Activated T-helper 2 cell treated with anti-CD3 and anti-CD28 coated beads, Interferon-gamma antibody, Interleukin-2, Interleukin-4, amounts not matched to agents 10 μg/mL and 5 μg/mL and 100 μg/mL, durations not matched to agents 14 hours and 24 hours and 36 hours (primary cell): Measurements from ENCODE around the gene REEP6. TPM values are rescaled to one million over a fixed set of nuclear protein-coding genes. Genes with fewer than 3 reads are reported as not detected.
"Not testable (repeated sequence)": the region's sequence is repeated elsewhere in the genome, so short reads cannot be mapped to it uniquely, and the experiment has no call there.

Source experiments
- DNase-seq: peaks from one replicate; pipeline ENCODE4 v3.0.0; 2021; ENCODE audit warnings: low spot score
- H3K27ac Mint-ChIP-seq: one replicate; pipeline ENCODE4 v1.8.0; 2021; ENCODE audit warnings: mixed read lengths
- H3K27me3 Mint-ChIP-seq: one replicate; pipeline ENCODE4 v1.8.0; 2021; ENCODE audit warnings: low read depth, mixed read lengths
- H3K36me3 Mint-ChIP-seq: one replicate; pipeline ENCODE4 v1.8.0; 2021; ENCODE audit warnings: low read depth, mixed read lengths
- H3K4me1 Mint-ChIP-seq: one replicate; pipeline ENCODE4 v1.8.0; 2021; ENCODE audit warnings: low read depth, mixed read lengths
- H3K4me3 Mint-ChIP-seq: one replicate; pipeline ENCODE4 v1.8.0; 2021; ENCODE audit warnings: low read depth, mild to moderate bottlenecking, moderate library complexity, mixed read lengths
- H3K9me3 Mint-ChIP-seq: one replicate; pipeline ENCODE4 v1.8.0; 2021; ENCODE audit warnings: mixed read lengths
- intact Hi-C: fragments of 100-400 bp; cut with micrococcal nuclease; formaldehyde crosslinking; loops from one replicate; pipeline ENCODE4 v1.15.1; 2023
- total RNA-seq: library from RNA; stranded (reverse); gene quantifications from 2 replicates; pipeline ENCODE4 v1.2.3, GENCODE V29; 2022

The REEP6 gene
- total RNA-seq, 1 donor from 2014 or later: 2.1 TPM

DNA sequence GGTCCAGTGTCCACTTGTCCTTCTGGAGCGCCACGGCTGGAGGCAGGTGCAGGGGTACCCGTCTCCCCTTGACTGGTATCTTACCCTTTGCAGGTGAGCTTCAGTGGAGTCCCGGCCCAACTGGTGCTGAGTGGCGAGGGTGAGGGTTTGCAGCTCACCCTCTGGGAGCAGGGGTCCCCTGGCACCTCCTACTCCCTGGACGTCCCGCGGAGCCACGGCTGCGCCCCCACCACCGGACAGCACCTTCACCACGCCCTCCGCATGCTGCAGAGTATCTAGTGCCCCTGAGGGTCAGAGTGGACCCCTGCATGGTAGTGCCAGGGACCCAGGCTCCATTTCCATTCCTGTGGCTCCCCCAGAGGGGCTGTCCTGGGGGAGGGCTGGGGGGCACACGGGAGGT lies 44.0 kb downstream of the REEP6 start:
- H3K4me3 Mint-ChIP-seq: no peak overlapping the region
- DNase-seq: no peak
- H3K36me3 Mint-ChIP-seq: no peaks in the 10 kb centered on the region
- no peaks in the 10 kb centered on the region for H3K9me3 Mint-ChIP-seq
- H3K27ac Mint-ChIP-seq: no peak overlapping the region
- intact Hi-C loops: no loop called here
- H3K4me1 Mint-ChIP-seq: no peaks in the 10 kb centered on the region
- H3K27me3 Mint-ChIP-seq: no peaks in the 10 kb centered on the region

GRCh38 chr19:1535699-1536098 lies 44.7 kb downstream of the REEP6 start:
- H3K9me3 Mint-ChIP-seq, H3K36me3 Mint-ChIP-seq, H3K27ac Mint-ChIP-seq, intact Hi-C loops, H3K27me3 Mint-ChIP-seq, H3K4me1 Mint-ChIP-seq, DNase-seq, H3K4me3 Mint-ChIP-seq: not testable (repeated sequence)

DNA sequence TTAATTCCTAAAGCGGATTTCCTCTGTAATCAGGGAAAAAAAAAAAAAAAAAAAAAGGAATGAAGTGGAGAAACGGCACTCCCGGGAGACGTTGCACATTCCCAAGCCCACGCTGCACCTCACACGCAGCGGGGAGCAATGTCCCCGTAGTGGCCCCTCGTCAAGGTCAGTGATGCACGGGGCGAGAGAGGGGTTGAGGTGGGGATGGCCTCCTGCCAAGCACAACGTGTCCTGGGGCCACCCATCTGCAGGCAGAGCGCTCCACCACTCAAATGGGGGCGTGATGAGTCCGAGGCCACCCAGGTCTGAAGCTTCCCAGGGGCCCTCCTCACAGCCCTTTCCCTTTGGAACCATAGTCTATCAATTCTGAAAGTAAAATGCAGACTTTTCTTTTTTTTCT lies 48.0 kb downstream of the REEP6 start:
- no peak overlapping the region for H3K4me3 Mint-ChIP-seq
- no peak overlapping the region for H3K27ac Mint-ChIP-seq
- H3K9me3 Mint-ChIP-seq: no peaks in the 10 kb centered on the region
- no peaks in the 10 kb centered on the region for H3K36me3 Mint-ChIP-seq
- peaks cover 12% of the 10 kb centered on the region for H3K27me3 Mint-ChIP-seq
- no peaks in the 10 kb centered on the region for H3K4me1 Mint-ChIP-seq
- intact Hi-C loops: no loop called here
- no peak for DNase-seq

- DNase-seq, H3K4me3 Mint-ChIP-seq, H3K36me3 Mint-ChIP-seq, H3K27ac Mint-ChIP-seq, H3K9me3 Mint-ChIP-seq, H3K4me1 Mint-ChIP-seq: not testable (repeated sequence)
- intact Hi-C loops: loop anchor here (10.0 kb wide), 1 partner anchor 225 kb away; no protein-coding TSS in a partner anchor
- peaks cover 12% of the 10 kb centered on the region for H3K27me3 Mint-ChIP-seq
Observed at GRCh38 chr19:1539749-1540148, 48.8 kb downstream of the REEP6 start.

DNA sequence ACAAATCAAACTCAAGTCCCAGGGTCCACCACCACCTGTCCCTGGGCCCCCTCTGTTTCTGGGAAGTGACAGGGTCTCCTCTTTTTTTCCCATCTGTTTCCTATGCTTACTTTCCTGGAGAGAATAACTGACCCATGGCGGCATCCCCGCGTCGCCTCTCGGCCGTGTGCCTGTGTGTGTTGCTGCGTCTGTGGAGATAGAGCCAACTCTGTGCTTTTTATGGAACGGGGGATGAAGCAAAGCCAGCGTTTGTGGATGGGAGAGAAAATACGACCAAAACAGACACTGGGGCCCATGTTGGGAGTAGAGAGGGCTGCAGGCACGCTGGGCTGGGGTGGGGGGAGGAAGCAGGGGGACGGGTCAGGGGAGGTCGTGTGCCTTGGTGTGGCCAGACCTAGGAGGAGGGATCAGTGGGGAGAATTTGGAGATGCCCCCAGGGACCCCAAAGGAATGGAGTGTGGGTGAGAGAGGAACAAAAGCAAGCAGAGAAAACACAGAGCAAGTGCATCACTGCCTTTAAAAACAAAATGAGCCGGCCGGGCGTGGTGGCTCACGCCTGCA lies 49.5 kb downstream of the REEP6 start:
- Mint-ChIP-seq H3K27ac (no peak overlapping the region), H3K9me3 (no peaks in the 10 kb centered on the region), H3K4me1 (no peaks in the 10 kb centered on the region), H3K27me3 (peaks cover 12% of the 10 kb centered on the region), H3K36me3 (no peaks in the 10 kb centered on the region), H3K4me3 (no peak overlapping the region)
- no peak for DNase-seq
- intact Hi-C loops: loop anchor here (10.0 kb wide), 1 partner anchor 224 kb away; no protein-coding TSS in a partner anchor

Other genes starting within 250 kb of the REEP6 start
- gene ATP5F1D, start 249.4 kb upstream of the REEP6 start, total RNA-seq: 233 and 240 TPM in 2 replicates
- gene MIDN, start 242.6 kb upstream of the REEP6 start, total RNA-seq: 84.7 and 85.4 TPM in 2 replicates
- 214 and 226 TPM in 2 replicates for gene CIRBP, start 221.8 kb upstream of the REEP6 start, total RNA-seq
- gene FAM174C, start 215.7 kb upstream of the REEP6 start, total RNA-seq: 91.7 and 99.4 TPM in 2 replicates
- not detected in 2 replicates for gene EFNA2, start 205.3 kb upstream of the REEP6 start, total RNA-seq
- gene NDUFS7, start 107.3 kb upstream of the REEP6 start, total RNA-seq: 88.7 and 104 TPM in 2 replicates
- 30.6 and 33.9 TPM in 2 replicates for gene GAMT, start 89.6 kb upstream of the REEP6 start, total RNA-seq
- 282 and 290 TPM in 2 replicates for gene DAZAP1, start 83.6 kb upstream of the REEP6 start, total RNA-seq
- gene RPS15, start 52.8 kb upstream of the REEP6 start, total RNA-seq: 1,450 and 1,471 TPM in 2 replicates
- gene APC2, start 41.1 kb upstream of the REEP6 start, total RNA-seq: 0.07 and 0.21 TPM in 2 replicates
- gene C19orf25, start 12.0 kb upstream of the REEP6 start, total RNA-seq: 33.0 and 37.9 TPM in 2 replicates
- 2.1 and 2.6 TPM in 2 replicates for gene PCSK4, start 831 bp upstream of the REEP6 start, total RNA-seq
- gene ADAMTSL5, start 21.8 kb downstream of the REEP6 start, total RNA-seq: 4.9 and 6.4 TPM in 2 replicates
- gene PLK5, start 32.9 kb downstream of the REEP6 start, total RNA-seq: not detected in 2 replicates
- gene MEX3D, start 77.1 kb downstream of the REEP6 start, total RNA-seq: 14.9 and 15.4 TPM in 2 replicates
- gene MBD3, start 101.7 kb downstream of the REEP6 start, total RNA-seq: 123 and 125 TPM in 2 replicates
- gene UQCR11, start 114.3 kb downstream of the REEP6 start, total RNA-seq: 163 and 184 TPM in 2 replicates
- gene TCF3, start 161.4 kb downstream of the REEP6 start, total RNA-seq: 153 and 173 TPM in 2 replicates